Breast epithelium (tissue), 4 donors: ENCODE measurements around the gene RNF149. TPM values are rescaled to one million over a fixed set of nuclear protein-coding genes. Genes with fewer than 3 reads are reported as not detected.

ENCODE experiments used
- DNase-seq, 2 donors: peaks; one replicate each; pipeline ENCODE4 v3.0.0-alpha.2; 2019; ENCODE audit warnings: low spot score in 2 of 2
- H3K27ac ChIP-seq, 2 donors: fragments of 200-600 bp; sonication (generic) in 1 of 2; one replicate each; pipeline ENCODE4 v1.5.1; 2016 to 2019; ENCODE audit warnings: mild to moderate bottlenecking in 1 of 2
- H3K27me3 ChIP-seq, 2 donors: fragments of 200-600 bp; sonication (generic) in 1 of 2; one replicate each; pipeline versions ENCODE4 v1.5.1 to v1.6.0; 2017 to 2019; ENCODE audit warnings: control low read depth in 1 of 2, mild to moderate bottlenecking in 1 of 2
- H3K36me3 ChIP-seq: fragments of 200-600 bp; one replicate; pipeline ENCODE4 v1.5.1; 2019
- H3K4me1 ChIP-seq, 2 donors: fragments of 200-600 bp; sonication (generic); one replicate each; pipeline ENCODE4 v1.5.1; 2016 to 2019; ENCODE audit warnings: control low read depth in 1 of 2
- H3K4me3 ChIP-seq, 3 donors: fragments of 200-600 bp; sonication (generic); 1 replicate in 2 of 3; 2 replicates in 1 of 3; pipeline ENCODE4 v1.5.1; 2016 to 2019; ENCODE audit warnings: mild to moderate bottlenecking in 3 of 3, moderate library complexity in 2 of 3
- H3K9me3 ChIP-seq, 2 donors: fragments of 200-600 bp; sonication (generic) in 1 of 2; one replicate each; pipeline ENCODE4 v1.5.1; 2016 to 2019; ENCODE audit warnings: control low read depth in 1 of 2
- CTCF ChIP-seq, 3 donors: fragments of 450-650 bp; IDR thresholded peaks; one replicate each; pipeline ENCODE4 v1.5.1; 2016 to 2017; ENCODE audit warnings: antibody characterized with exemption in 3 of 3, mild to moderate bottlenecking in 3 of 3, moderate library complexity in 3 of 3
- POLR2A ChIP-seq: fragments of 450-650 bp; IDR thresholded peaks from one replicate; pipeline ENCODE4 v1.6.1; 2016; ENCODE audit warnings: antibody characterized with exemption, mild to moderate bottlenecking, moderate library complexity
- POLR2AphosphoS5 ChIP-seq, 3 donors: sonication (generic); formaldehyde crosslinking; IDR thresholded peaks; one replicate each; pipeline ENCODE4 v1.6.1; 2017; ENCODE audit warnings: antibody characterized with exemption in 3 of 3
- intact Hi-C: fragments of 100-400 bp; cut with DNase I; formaldehyde crosslinking; loops from one replicate; pipeline ENCODE4 v1.15.1; 2023; ENCODE audit warnings: low total_unique reads
- total RNA-seq, 3 donors: library from RNA; depleted of rRNA; stranded (reverse); fragments of >200 nt; gene quantifications; one replicate each; pipeline ENCODE4 v1.1.0, GENCODE V29; 2016

RNF149 gene
- total RNA-seq, 3 donors from 2014 or later, result 65.6 to 101 (median 75.4) TPM

- H3K4me3 ChIP-seq, result no peak overlapping the region
Observed at GRCh38 chr2:101267671-101268656, 40.5 kb downstream of the RNF149 start.

GRCh38 chr2:101265893-101266499 is 42.5 kb downstream of the RNF149 start:
- intact Hi-C loops, result no loop called here
- H3K36me3 ChIP-seq, result peaks cover 4% of the 10 kb centered on the region
- no peak for DNase-seq

More at GRCh38 chr2:101267671-101268656, 40.5 kb downstream of the RNF149 start:
- no peaks in the 10 kb centered on the region for H3K9me3 ChIP-seq
- H3K4me1 ChIP-seq, result no peaks in the 10 kb centered on the region
- DNase-seq, result no peak
- H3K27ac ChIP-seq, result no peak overlapping the region
- no peak for TF ChIP-seq CTCF (IDR thresholded peaks at IDR 0.05)
- no peak for TF ChIP-seq POLR2A
- TF ChIP-seq POLR2AphosphoS5 (IDR thresholded peaks at IDR 0.05), result no peak
- intact Hi-C loops, result no loop called here
- no peaks in the 10 kb centered on the region for H3K36me3 ChIP-seq
- H3K27me3 ChIP-seq, result no peaks in the 10 kb centered on the region

GRCh38 chr2:101264360-101264939 is 44.1 kb downstream of the RNF149 start:
- Histone ChIP-seq H3K4me1 (no peaks in the 10 kb centered on the region), H3K4me3 (no peak overlapping the region), H3K27me3 (no peaks in the 10 kb centered on the region), H3K27ac (no peak overlapping the region), H3K36me3 (peaks cover 4% of the 10 kb centered on the region), H3K9me3 (no peaks in the 10 kb centered on the region)
- intact Hi-C loops, result no loop called here
- no peak for DNase-seq
- TF ChIP-seq POLR2A (no peak), POLR2AphosphoS5 (IDR thresholded peaks at IDR 0.05) (no peak), CTCF (IDR thresholded peaks at IDR 0.05) (no peak)

More at GRCh38 chr2:101265893-101266499, 42.5 kb downstream of the RNF149 start:
- TF ChIP-seq CTCF (IDR thresholded peaks at IDR 0.05) (no peak), POLR2AphosphoS5 (IDR thresholded peaks at IDR 0.05) (no peak), POLR2A (no peak)
- no peaks in the 10 kb centered on the region for H3K27me3 ChIP-seq
- no peaks in the 10 kb centered on the region for H3K4me1 ChIP-seq
- H3K9me3 ChIP-seq, result no peaks in the 10 kb centered on the region
- H3K27ac ChIP-seq, result no peak overlapping the region
- no peak overlapping the region for H3K4me3 ChIP-seq

- intact Hi-C loops, result no loop called here
- H3K36me3 ChIP-seq, result peaks cover 4% of the 10 kb centered on the region
- no peak for DNase-seq
- H3K27me3 ChIP-seq, result no peaks in the 10 kb centered on the region
- H3K27ac ChIP-seq, result no peak overlapping the region
- no peak overlapping the region for H3K4me3 ChIP-seq
- no peaks in the 10 kb centered on the region for H3K4me1 ChIP-seq
- TF ChIP-seq POLR2A (no peak), POLR2AphosphoS5 (IDR thresholded peaks at IDR 0.05) (no peak), CTCF (IDR thresholded peaks at IDR 0.05) (no peak)
- H3K9me3 ChIP-seq, result no peaks in the 10 kb centered on the region
Observed at GRCh38 chr2:101263377-101263800, 45.1 kb downstream of the RNF149 start.
